Measurements from ENCODE around the gene DGKD. TPM values are rescaled to one million over a fixed set of nuclear protein-coding genes. Genes with fewer than 3 reads are reported as not detected.

The DGKD gene
- total and polyA plus RNA-seq, 9 of the 15 experiments (the other 6 are each of a cell fraction or from before 2014, with no cell fraction given) = 0.52 to 29.5 (median 10.6) TPM

- in situ Hi-C loops (cut with MboI) (no loop called here), intact Hi-C loops (cut with micrococcal nuclease) (no loop called here)
- 0 out of 2 replicates have a peak overlapping the region, but pooled peaks have one; percentile 14 for H3K4me2 ChIP-seq (ENCODE audit: insufficient read depth, low read length)
- ATAC-seq (no peak), FAIRE-seq (no peak), DNase-seq (ENCODE audit: extremely low read depth in 1 of 4, low spot score in 3 of 4) (no peak)
- no peak overlapping the region for H2AFZ ChIP-seq (ENCODE audit: low read depth, low read length)
- no peaks in the 10 kb centered on the region for H3K9me1 ChIP-seq (ENCODE audit: control insufficient read depth, insufficient read depth, low read length)
- H3K9me3 ChIP-seq (replicated peaks; ENCODE audit: control insufficient read depth, insufficient read depth, low read depth, low read length) = no peaks in the 10 kb centered on the region
- peaks cover 23 to 35% of the 10 kb centered on the region in 2 experiments; a peak in 4 of 5 replicates for H3K4me1 ChIP-seq (replicated peaks in 1 of 2; ENCODE audit: control insufficient read depth in 2 of 2, insufficient read depth in 2 of 2, low read length in 2 of 2)
- no peak overlapping the region for H3K9ac ChIP-seq (ENCODE audit: insufficient read depth in 1 of 2, low read depth in 2 of 2, low read length in 2 of 2)
- WGBS (ENCODE audit: insufficient coverage, low coverage, missing lambda C conversion rate) = 74% methylated on average over 10 of the region's 12 CpGs
- H3K4me3 ChIP-seq = no peak overlapping the region
- BruUV-seq (replicated peaks) = no TSS peak
- H3K36me3 ChIP-seq (ENCODE audit: control insufficient read depth, insufficient read depth, low read length) = no peaks in the 10 kb centered on the region
- H3K27me3 ChIP-seq (ENCODE audit: control insufficient read depth in 2 of 2, insufficient read depth in 2 of 2, low read length in 2 of 2) = no peaks in the 10 kb centered on the region
- CTCF ChIA-PET (ENCODE audit: low intra/inter-chr PET ratio) = no interaction called here
- POLR2A ChIA-PET = no interaction called here
- H3K27ac ChIP-seq (ENCODE audit: extremely low read depth, low read depth, low read length) = no peak overlapping the region
- peak; percentile 58 for TF ChIP-seq CEBPB (tag; IDR thresholded peaks at IDR 0.05)
- TF ChIP-seq RAD21 (CRISPR knock-in tag; conservative IDR thresholded peaks at IDR 0.05 in 1 of 2, IDR thresholded peaks at IDR 0.05 in 1 of 2) = no peak
- no peak for TF ChIP-seq USF2 (CRISPR knock-in tag; IDR thresholded peaks at IDR 0.05)
- TF ChIP-seq ZNF512 (tag; IDR thresholded peaks at IDR 0.05) = no peak
- H3K79me2 ChIP-seq (ENCODE audit: control insufficient read depth, insufficient read depth, low read length) = peaks cover 25% of the 10 kb centered on the region
- H4K20me1 ChIP-seq (replicated peaks; ENCODE audit: control insufficient read depth, insufficient read depth, low read length) = no peaks in the 10 kb centered on the region
Measured at GRCh38 chr2:233422649-233423551, 68.6 kb downstream of the DGKD start.
